Colonic mucosa (tissue), 4 donors: ENCODE results near the gene KCTD11. TPM values are rescaled to one million over a fixed set of nuclear protein-coding genes. Genes with fewer than 3 reads are reported as not detected.

ENCODE experiments used
- DNase-seq: peaks from one replicate; pipeline ENCODE4 v3.0.0-alpha.2; 2020
- H3K27ac ChIP-seq: fragments of 200-600 bp; one replicate; pipeline ENCODE4 v1.8.0; 2021
- H3K27me3 ChIP-seq: fragments of 200-600 bp; one replicate; pipeline ENCODE4 v1.8.0; 2021
- H3K36me3 ChIP-seq: fragments of 200-600 bp; one replicate; pipeline ENCODE4 v1.8.0; 2021
- H3K4me1 ChIP-seq: fragments of 200-600 bp; one replicate; pipeline ENCODE4 v1.8.0; 2021; ENCODE audit warnings: mild to moderate bottlenecking
- H3K4me3 ChIP-seq: fragments of 200-600 bp; one replicate; pipeline ENCODE4 v1.8.0; 2021
- H3K9ac ChIP-seq, 2 donors: one replicate each; pipeline ENCODE4 v1.7.0; 2013; ENCODE audit warnings: control low read depth in 2 of 2, low read depth in 2 of 2, low read length in 2 of 2
- H3K9me3 ChIP-seq: fragments of 200-600 bp; one replicate; pipeline ENCODE4 v1.8.0; 2021
- intact Hi-C: fragments of 100-400 bp; cut with DNase I; formaldehyde crosslinking; loops from one replicate; pipeline ENCODE4 v1.14.1; 2022
- total RNA-seq, 2 donors: library from RNA; stranded (reverse); fragmentation: NEBNext Ultra II Directional in 1 of 2; extraction: Animal tissue kit (Norgen Biotek cat#: 25700) in 1 of 2; gene quantifications; one replicate each; pipeline ENCODE4 v1.2.1, GENCODE V29; 2021
- TF ChIP-seq, protein P1 (sequence below): fragments of 200-600 bp; IDR thresholded peaks from one replicate; pipeline ENCODE4 v1.8.0; 2022; ENCODE audit warnings: antibody characterized with exemption, mild to moderate bottlenecking
- donor health status: healthy.
- donor health status: DM: no; HTN: no; CAD: no.
- donor health status: DM: no; HTN: no; CAD: no.

Gene KCTD11
- total RNA-seq, 2 donors from 2014 or later: 5.6 to 12.6 TPM

DNA sequence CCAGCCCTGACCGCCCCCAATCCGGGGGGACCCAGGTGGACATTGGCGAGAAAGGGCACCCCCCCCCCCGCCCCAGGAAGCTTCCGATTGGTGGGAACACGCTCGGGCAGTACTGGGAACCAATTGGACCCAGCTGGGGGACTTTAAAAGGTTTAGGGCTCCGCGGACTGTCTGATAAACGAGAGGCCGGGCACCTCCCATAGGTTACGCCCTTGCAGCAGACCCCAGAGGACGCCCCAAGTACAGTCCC, 51.7 kb downstream of the KCTD11 start:
- Histone ChIP-seq H3K9me3 (no peaks in the 10 kb centered on the region), H3K36me3 (no peaks in the 10 kb centered on the region), H3K9ac (peak overlapping the region; percentile 79 to 87), H3K4me1 (peaks cover 5% of the 10 kb centered on the region), H3K4me3 (peak overlapping the region; percentile 44), H3K27me3 (peaks cover 8% of the 10 kb centered on the region), H3K27ac (peak overlapping the region; percentile 83)
- no peak for DNase-seq
- intact Hi-C loops: no loop called here
- TF ChIP-seq, protein P1, sequence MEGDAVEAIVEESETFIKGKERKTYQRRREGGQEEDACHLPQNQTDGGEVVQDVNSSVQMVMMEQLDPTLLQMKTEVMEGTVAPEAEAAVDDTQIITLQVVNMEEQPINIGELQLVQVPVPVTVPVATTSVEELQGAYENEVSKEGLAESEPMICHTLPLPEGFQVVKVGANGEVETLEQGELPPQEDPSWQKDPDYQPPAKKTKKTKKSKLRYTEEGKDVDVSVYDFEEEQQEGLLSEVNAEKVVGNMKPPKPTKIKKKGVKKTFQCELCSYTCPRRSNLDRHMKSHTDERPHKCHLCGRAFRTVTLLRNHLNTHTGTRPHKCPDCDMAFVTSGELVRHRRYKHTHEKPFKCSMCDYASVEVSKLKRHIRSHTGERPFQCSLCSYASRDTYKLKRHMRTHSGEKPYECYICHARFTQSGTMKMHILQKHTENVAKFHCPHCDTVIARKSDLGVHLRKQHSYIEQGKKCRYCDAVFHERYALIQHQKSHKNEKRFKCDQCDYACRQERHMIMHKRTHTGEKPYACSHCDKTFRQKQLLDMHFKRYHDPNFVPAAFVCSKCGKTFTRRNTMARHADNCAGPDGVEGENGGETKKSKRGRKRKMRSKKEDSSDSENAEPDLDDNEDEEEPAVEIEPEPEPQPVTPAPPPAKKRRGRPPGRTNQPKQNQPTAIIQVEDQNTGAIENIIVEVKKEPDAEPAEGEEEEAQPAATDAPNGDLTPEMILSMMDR: no peak

DNA sequence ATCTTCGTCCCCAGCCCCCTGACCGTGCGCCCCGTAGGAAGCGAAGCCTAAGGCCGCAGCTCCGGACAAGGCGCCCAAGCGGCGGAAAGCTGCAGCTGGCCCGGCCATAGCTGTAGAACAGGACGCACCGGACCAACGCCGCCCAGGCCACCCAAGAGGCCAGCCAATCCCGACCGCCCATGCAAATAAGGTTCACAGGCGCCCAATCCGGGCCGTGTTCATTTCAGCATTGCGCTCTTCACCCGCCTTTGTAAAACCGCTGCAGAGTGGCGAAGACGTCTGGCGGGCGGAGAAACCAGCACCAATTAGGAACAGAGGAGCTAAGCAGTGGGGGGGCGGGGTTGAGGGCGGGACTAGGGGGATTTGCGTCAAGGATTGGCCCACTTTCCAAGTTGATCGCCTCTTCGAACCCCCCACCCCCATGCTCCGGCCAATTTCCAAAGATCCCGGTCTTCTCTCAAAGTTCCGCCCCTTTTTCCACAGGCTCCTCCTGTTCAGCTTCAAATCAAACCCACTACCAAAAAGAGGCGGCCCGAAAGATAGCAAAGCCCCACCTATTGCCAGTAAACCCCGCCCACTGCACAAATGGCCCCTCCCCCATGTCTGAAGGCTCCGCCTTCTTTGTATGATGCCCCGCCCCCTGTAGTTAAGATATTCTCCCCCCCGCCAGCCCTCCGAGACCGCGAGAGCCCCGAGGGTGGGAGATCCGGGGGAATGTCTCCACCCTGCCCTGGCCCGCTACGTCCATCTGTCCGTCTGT, 52.2 kb downstream of the KCTD11 start, which contains the start of gene TMEM256:
TMEM256 (minus strand) TSS at position 121 of the 760 bp plus-strand sequence; CDS start at position 108, 13 bp downstream.
- Histone ChIP-seq H3K36me3 (no peaks in the 10 kb centered on the region), H3K27ac (peak within 1 kb of the TSS; percentile 83), H3K9me3 (no peaks in the 10 kb centered on the region), H3K9ac (peak within 1 kb of the TSS; percentile 79 to 87), H3K4me1 (peaks cover 5% of the 10 kb centered on the region), H3K27me3 (peaks cover 8% of the 10 kb centered on the region), H3K4me3 (peak within 1 kb of the TSS; percentile 44)
- TF ChIP-seq, protein P1: no peak
- intact Hi-C loops: no loop called here
- peak; percentile 99 for DNase-seq

Other genes with a start within 250 kb of the KCTD11 start
- gene ASGR2, start 237.3 kb upstream of the KCTD11 start, total RNA-seq: under 1 TPM; 0.45 to 0.49 TPM
- 1 to 10 TPM in 1 of 2 donors, under 1 TPM in 1; 0.47 to 1.1 TPM for gene ASGR1, start 172.8 kb upstream of the KCTD11 start, total RNA-seq
- gene DLG4, start 132.3 kb upstream of the KCTD11 start, total RNA-seq: 1 to 10 TPM; 4.8 to 5.6 TPM
- 100 to 1,000 TPM; 606 to 859 TPM for gene ACADVL, start 132.2 kb upstream of the KCTD11 start, total RNA-seq
- gene DVL2, start 117.6 kb upstream of the KCTD11 start, total RNA-seq: 10 to 100 TPM; 32.4 to 42.4 TPM
- gene PHF23, start 112.7 kb upstream of the KCTD11 start, total RNA-seq: 10 to 100 TPM; 29.8 to 38.6 TPM
- gene GABARAP, start 109.7 kb upstream of the KCTD11 start, total RNA-seq: 100 to 1,000 TPM; 378 to 513 TPM
- 100 to 1,000 TPM; 124 to 145 TPM for gene CTDNEP1, start 100.4 kb upstream of the KCTD11 start, total RNA-seq
- gene ELP5, start 99.9 kb upstream of the KCTD11 start, total RNA-seq: 10 to 100 TPM; 34.4 to 77.9 TPM
- 100 to 1,000 TPM; 798 to 919 TPM for gene CLDN7, start 89.7 kb upstream of the KCTD11 start, total RNA-seq
- 1 to 10 TPM; 1.9 to 5.7 TPM for gene SLC2A4, start 70.4 kb upstream of the KCTD11 start, total RNA-seq
- 10 to 100 TPM; 22.1 to 40.4 TPM for gene YBX2, start 57.5 kb upstream of the KCTD11 start, total RNA-seq
- gene EIF5A, start 44.5 kb upstream of the KCTD11 start, total RNA-seq: 100 to 1,000 TPM; 367 to 917 TPM
- gene GPS2, start 36.8 kb upstream of the KCTD11 start, total RNA-seq: 10 to 100 TPM; 53.8 to 85.7 TPM
- gene NEURL4, start 22.8 kb upstream of the KCTD11 start, total RNA-seq: 10 to 100 TPM; 30.2 to 55.8 TPM
- 10 to 100 TPM in 1 of 2 donors, 1 to 10 TPM in 1; 7.4 to 12.1 TPM for gene ACAP1, start 15.6 kb upstream of the KCTD11 start, total RNA-seq
- gene TMEM95, start 3.0 kb downstream of the KCTD11 start, total RNA-seq: not detected
- 10 to 100 TPM; 18.0 to 22.6 TPM for gene TNK1, start 28.9 kb downstream of the KCTD11 start, total RNA-seq
- gene PLSCR3, start 42.4 kb downstream of the KCTD11 start, total RNA-seq: 10 to 100 TPM; 11.0 to 12.0 TPM
- 100 to 1,000 TPM in 1 of 2 donors, 10 to 100 TPM in 1; 88.2 to 101 TPM for gene TMEM256, start 51.9 kb downstream of the KCTD11 start, total RNA-seq
- gene NLGN2, start 55.7 kb downstream of the KCTD11 start, total RNA-seq: 1 to 10 TPM; 2.5 to 5.0 TPM
- not detected for gene SPEM1, start 68.2 kb downstream of the KCTD11 start, total RNA-seq
- gene SPEM2, start 73.5 kb downstream of the KCTD11 start, total RNA-seq: not detected
- gene SPEM3, start 76.7 kb downstream of the KCTD11 start, total RNA-seq: not detected
- 10 to 100 TPM; 20.4 to 20.6 TPM for gene TMEM102, start 83.3 kb downstream of the KCTD11 start, total RNA-seq
- gene FGF11, start 87.3 kb downstream of the KCTD11 start, total RNA-seq: 1 to 10 TPM; 1.2 to 1.6 TPM
- gene CHRNB1, start 92.9 kb downstream of the KCTD11 start, total RNA-seq: 1 to 10 TPM; 4.3 to 6.1 TPM
- 10 to 100 TPM; 12.9 to 26.7 TPM for gene ZBTB4, start 127.5 kb downstream of the KCTD11 start, total RNA-seq
- not detected for gene SLC35G6, start 129.3 kb downstream of the KCTD11 start, total RNA-seq
- 100 to 1,000 TPM in 1 of 2 donors, 10 to 100 TPM in 1; 73.5 to 137 TPM for gene POLR2A, start 132.2 kb downstream of the KCTD11 start, total RNA-seq
- gene TNFSF12, start 196.9 kb downstream of the KCTD11 start, total RNA-seq: 10 to 100 TPM; 11.4 to 18.3 TPM
- gene TNFSF13, start 206.6 kb downstream of the KCTD11 start, total RNA-seq: 100 to 1,000 TPM in 1 of 2 donors, 10 to 100 TPM in 1; 67.5 to 125 TPM
- gene SENP3, start 209.8 kb downstream of the KCTD11 start, total RNA-seq: 10 to 100 TPM; 25.7 to 56.6 TPM
- gene CD68, start 227.5 kb downstream of the KCTD11 start, total RNA-seq: 10 to 100 TPM; 37.7 to 56.6 TPM
- gene MPDU1, start 231.7 kb downstream of the KCTD11 start, total RNA-seq: 100 to 1,000 TPM in 1 of 2 donors, 10 to 100 TPM in 1; 80.1 to 111 TPM
- gene SOX15, start 237.9 kb downstream of the KCTD11 start, total RNA-seq: 1 to 10 TPM in 1 of 2 donors, under 1 TPM in 1; 0.61 to 1.0 TPM